GM15510 (cell line): ENCODE data around the gene YRDC.
A peak's percentile ranks its signal among the peaks of the same experiment; 100 is the strongest.

Experiments used
- POLR2A ChIP-seq: IDR thresholded peaks from 3 replicates; pipeline ENCODE4 v1.6.1; 2011; ENCODE audit warnings: borderline replicate concordance; ENCODE audit not compliant: insufficient read length; ENCODE audit errors: extremely low read depth

YRDC gene

GRCh38 chr1:37807555-37808368 is at the start of gene YRDC, which contains the start of gene C1orf122:
Gene YRDC, minus strand, starts transcription at chr1:37808208. Its CDS starts 28 bp downstream, at chr1:37808180.
Gene C1orf122, plus strand, starts transcription at chr1:37807790. Its CDS starts 615 bp downstream, at chr1:37808405.
- peak; percentile 80 for TF ChIP-seq POLR2A

- no peak for TF ChIP-seq POLR2A
Observed at GRCh38 chr1:37854406-37854805, 46.4 kb upstream of the YRDC start.

- no peak for TF ChIP-seq POLR2A
Observed at GRCh38 chr1:37853157-37853556, 45.1 kb upstream of the YRDC start.

- TF ChIP-seq POLR2A: no peak
Observed at GRCh38 chr1:37851782-37852210, 43.8 kb upstream of the YRDC start.

GRCh38 chr1:37851262-37851661 is 43.3 kb upstream of the YRDC start:
- TF ChIP-seq POLR2A: no peak

- TF ChIP-seq POLR2A: no peak
Observed at GRCh38 chr1:37850352-37850955, 42.4 kb upstream of the YRDC start.

- no peak for TF ChIP-seq POLR2A
Observed at GRCh38 chr1:37849480-37849879, 41.5 kb upstream of the YRDC start.

GRCh38 chr1:37846647-37847339 is 38.8 kb upstream of the YRDC start:
- no peak for TF ChIP-seq POLR2A

- no peak for TF ChIP-seq POLR2A
Observed at GRCh38 chr1:37845786-37846185, 37.8 kb upstream of the YRDC start.

- no peak for TF ChIP-seq POLR2A
Observed at GRCh38 chr1:37845049-37845646, 37.1 kb upstream of the YRDC start.

GRCh38 chr1:37844536-37844935 is 36.5 kb upstream of the YRDC start:
- no peak for TF ChIP-seq POLR2A

GRCh38 chr1:37841652-37842051 is 33.6 kb upstream of the YRDC start:
- no peak for TF ChIP-seq POLR2A

GRCh38 chr1:37840711-37841110 is 32.7 kb upstream of the YRDC start:
- TF ChIP-seq POLR2A: no peak

GRCh38 chr1:37839676-37840075 is 31.7 kb upstream of the YRDC start:
- no peak for TF ChIP-seq POLR2A

GRCh38 chr1:37836788-37837187 is 28.8 kb upstream of the YRDC start:
- TF ChIP-seq POLR2A: no peak

- TF ChIP-seq POLR2A: no peak
Observed at GRCh38 chr1:37831809-37832208, 23.8 kb upstream of the YRDC start.

GRCh38 chr1:37831109-37831508 is 23.1 kb upstream of the YRDC start:
- no peak for TF ChIP-seq POLR2A
